ENCODE data around the gene PCSK9. TPM values are rescaled to one million over a fixed set of nuclear protein-coding genes. Genes with fewer than 3 reads are reported as not detected.

PCSK9 gene
- total RNA-seq, 2 donors from 2014 or later, result 0.45 TPM; not detected in 1

DNA sequence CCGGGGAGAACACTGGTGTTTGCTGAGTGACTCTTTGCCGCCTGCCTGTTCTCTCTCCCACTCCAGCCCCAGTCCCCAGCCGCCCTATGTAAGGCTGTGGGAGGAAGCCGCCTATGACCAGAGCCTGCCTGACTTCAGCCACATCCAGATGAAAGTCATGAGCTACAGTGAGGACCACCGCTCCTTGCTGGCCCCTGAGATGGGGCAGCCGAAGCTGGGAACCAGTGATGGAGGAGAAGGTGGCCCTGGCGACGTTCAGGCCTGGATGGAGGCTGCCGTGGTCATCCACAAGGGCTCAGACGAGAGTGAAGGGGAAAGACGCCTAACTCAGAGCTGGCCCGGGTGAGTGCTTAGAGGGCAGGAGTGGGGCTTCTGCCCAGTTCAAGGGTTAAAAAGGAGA lies 32.4 kb upstream of the PCSK9 start:
- intact Hi-C loops (cut with DNase I), result no loop called here
- Histone ChIP-seq H3K4me3 (no peak overlapping the region), H3K9me3 (no peaks in the 10 kb centered on the region), H3K27ac (no peak overlapping the region), H3K27me3 (replicated peaks; ENCODE audit: insufficient read depth) (no peaks in the 10 kb centered on the region), H3K36me3 (no peaks in the 10 kb centered on the region), H3K4me1 (replicated peaks) (no peaks in the 10 kb centered on the region)
- WGBS, result 93% methylated on average over 12 of the region's 12 CpGs
- TF ChIP-seq, protein P1, sequence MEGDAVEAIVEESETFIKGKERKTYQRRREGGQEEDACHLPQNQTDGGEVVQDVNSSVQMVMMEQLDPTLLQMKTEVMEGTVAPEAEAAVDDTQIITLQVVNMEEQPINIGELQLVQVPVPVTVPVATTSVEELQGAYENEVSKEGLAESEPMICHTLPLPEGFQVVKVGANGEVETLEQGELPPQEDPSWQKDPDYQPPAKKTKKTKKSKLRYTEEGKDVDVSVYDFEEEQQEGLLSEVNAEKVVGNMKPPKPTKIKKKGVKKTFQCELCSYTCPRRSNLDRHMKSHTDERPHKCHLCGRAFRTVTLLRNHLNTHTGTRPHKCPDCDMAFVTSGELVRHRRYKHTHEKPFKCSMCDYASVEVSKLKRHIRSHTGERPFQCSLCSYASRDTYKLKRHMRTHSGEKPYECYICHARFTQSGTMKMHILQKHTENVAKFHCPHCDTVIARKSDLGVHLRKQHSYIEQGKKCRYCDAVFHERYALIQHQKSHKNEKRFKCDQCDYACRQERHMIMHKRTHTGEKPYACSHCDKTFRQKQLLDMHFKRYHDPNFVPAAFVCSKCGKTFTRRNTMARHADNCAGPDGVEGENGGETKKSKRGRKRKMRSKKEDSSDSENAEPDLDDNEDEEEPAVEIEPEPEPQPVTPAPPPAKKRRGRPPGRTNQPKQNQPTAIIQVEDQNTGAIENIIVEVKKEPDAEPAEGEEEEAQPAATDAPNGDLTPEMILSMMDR (IDR thresholded peaks at IDR 0.05), result no peak
- TF ChIP-seq POLR2A (IDR thresholded peaks at IDR 0.05), result no peak
- no peak for TF ChIP-seq POLR2AphosphoS5 (IDR thresholded peaks at IDR 0.05)
- no peak for DNase-seq (ENCODE audit: low spot score)

DNA sequence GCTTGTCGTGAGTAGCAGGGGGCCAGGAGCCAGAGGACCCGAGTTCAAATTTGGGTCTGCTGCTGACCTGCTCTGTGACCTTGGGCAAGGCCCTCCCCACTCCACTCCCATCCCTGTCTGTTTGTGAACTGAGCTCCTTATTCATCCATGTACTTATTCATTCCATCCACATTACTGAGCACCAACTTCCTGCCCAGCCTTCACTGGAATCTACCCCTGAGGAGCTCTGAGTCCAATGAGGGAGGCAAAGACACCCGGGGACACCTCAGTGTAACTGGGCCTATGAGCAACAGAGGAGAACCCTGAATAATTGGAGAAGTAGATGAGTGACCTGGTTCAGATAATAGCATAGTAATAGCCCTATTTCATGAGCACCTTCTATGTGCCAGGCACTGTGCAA lies 31.7 kb upstream of the PCSK9 start:
- Histone ChIP-seq H3K36me3 (no peaks in the 10 kb centered on the region), H3K4me3 (no peak overlapping the region), H3K4me1 (replicated peaks) (no peaks in the 10 kb centered on the region), H3K27me3 (replicated peaks; ENCODE audit: insufficient read depth) (no peaks in the 10 kb centered on the region), H3K27ac (no peak overlapping the region), H3K9me3 (no peaks in the 10 kb centered on the region)
- intact Hi-C loops (cut with DNase I), result no loop called here
- no peak for TF ChIP-seq POLR2A (IDR thresholded peaks at IDR 0.05)
- WGBS, result 89% methylated on average over 3 of the region's 3 CpGs
- no peak for DNase-seq (ENCODE audit: low spot score)

DNA sequence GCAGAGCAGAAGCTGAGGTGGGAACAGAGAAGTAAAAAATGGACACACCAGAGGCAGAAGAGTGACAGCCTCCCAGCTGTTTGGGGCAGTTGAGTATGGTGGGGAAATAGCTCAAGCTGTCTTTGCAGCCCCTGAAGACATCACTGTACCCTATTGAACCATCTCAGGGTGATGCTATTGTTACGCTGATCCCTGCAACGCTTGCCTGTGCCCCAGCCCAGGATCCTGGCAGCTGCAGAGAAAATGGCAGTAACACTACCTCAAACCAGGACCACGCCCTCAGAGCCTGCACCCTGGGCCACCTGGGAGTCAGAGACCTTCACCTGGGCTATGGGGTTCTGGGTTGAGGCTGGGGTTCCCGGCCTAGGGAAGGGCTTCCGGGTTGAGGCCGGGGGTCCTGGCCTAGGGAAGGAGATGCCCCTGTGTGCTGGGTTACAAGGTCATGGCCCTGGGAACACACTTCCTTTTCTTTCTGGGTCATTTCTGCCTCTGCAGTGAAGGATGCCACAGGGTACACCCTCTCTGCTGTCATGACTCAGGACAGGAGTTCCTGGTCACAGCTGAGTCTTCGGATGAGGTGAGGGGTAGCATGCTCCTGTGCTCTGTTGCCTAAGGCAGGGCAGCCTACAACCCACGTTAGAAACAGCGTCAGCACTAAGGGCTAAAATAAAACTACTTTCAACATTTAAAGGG lies 29.0 kb upstream of the PCSK9 start:
- intact Hi-C loops (cut with DNase I), result no loop called here
- TF ChIP-seq POLR2AphosphoS5 (IDR thresholded peaks at IDR 0.05), result no peak
- no peak for TF ChIP-seq POLR2A (IDR thresholded peaks at IDR 0.05)
- TF ChIP-seq, protein P1 (IDR thresholded peaks at IDR 0.05), result no peak
- 97% methylated on average over 9 of the region's 9 CpGs for WGBS
- no peak for DNase-seq (ENCODE audit: low spot score)
- Histone ChIP-seq H3K9me3 (no peaks in the 10 kb centered on the region), H3K4me1 (replicated peaks) (no peaks in the 10 kb centered on the region), H3K27me3 (replicated peaks; ENCODE audit: insufficient read depth) (no peaks in the 10 kb centered on the region), H3K4me3 (no peak overlapping the region), H3K36me3 (no peaks in the 10 kb centered on the region), H3K27ac (no peak overlapping the region)

DNA sequence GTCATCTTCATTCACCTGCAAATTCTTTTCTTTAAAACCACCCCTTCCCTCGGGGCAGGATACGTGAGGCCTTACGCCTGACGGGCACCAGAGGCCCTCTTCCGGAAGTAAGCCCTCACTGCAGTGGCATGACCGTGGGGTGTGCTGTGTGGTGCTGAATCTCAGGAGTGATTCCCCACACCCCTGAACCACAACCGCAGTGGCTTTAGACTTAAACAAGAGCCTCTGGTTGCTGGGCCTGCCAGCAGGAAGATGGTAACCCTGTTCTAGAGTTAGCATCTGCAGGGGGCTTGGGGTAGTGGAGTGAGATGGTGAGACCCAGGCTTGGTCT lies 28.5 kb upstream of the PCSK9 start:
- no peaks in the 10 kb centered on the region for H3K4me1 ChIP-seq (replicated peaks)
- TF ChIP-seq, protein P1 (IDR thresholded peaks at IDR 0.05), result no peak
- TF ChIP-seq POLR2AphosphoS5 (IDR thresholded peaks at IDR 0.05) (no peak), POLR2A (IDR thresholded peaks at IDR 0.05) (no peak)
- WGBS, result 93% methylated on average over 7 of the region's 7 CpGs
- intact Hi-C loops (cut with DNase I), result no loop called here
- no peaks in the 10 kb centered on the region for H3K27me3 ChIP-seq (replicated peaks; ENCODE audit: insufficient read depth)
- DNase-seq (ENCODE audit: low spot score), result no peak
- no peaks in the 10 kb centered on the region for H3K9me3 ChIP-seq
- H3K27ac ChIP-seq, result no peak overlapping the region
- no peaks in the 10 kb centered on the region for H3K36me3 ChIP-seq
- no peak overlapping the region for H3K4me3 ChIP-seq

DNA sequence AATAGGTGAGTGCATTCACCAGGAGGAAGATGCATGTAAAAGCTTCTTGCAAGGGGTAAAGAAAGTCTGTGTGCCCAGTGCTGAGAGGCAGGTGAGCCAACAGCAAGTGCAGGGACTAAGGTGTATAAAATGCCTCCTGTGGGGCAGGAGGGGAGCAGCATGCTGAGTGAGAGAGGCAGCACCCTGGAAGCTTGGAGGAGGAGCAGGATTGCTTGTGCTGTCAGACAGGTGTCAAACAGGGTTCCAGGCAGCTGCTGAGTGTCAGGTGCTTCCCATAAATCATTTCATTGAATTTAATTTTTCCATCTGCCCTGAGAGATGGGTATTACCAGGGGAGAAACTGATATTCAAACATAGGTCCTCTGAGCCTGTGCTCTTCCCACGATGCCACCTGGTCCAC lies 26.7 kb upstream of the PCSK9 start:
- Histone ChIP-seq H3K4me3 (no peak overlapping the region), H3K9me3 (no peaks in the 10 kb centered on the region), H3K27ac (no peak overlapping the region), H3K36me3 (no peaks in the 10 kb centered on the region), H3K4me1 (replicated peaks) (no peaks in the 10 kb centered on the region), H3K27me3 (replicated peaks; ENCODE audit: insufficient read depth) (no peaks in the 10 kb centered on the region)
- TF ChIP-seq POLR2AphosphoS5 (IDR thresholded peaks at IDR 0.05) (no peak), POLR2A (IDR thresholded peaks at IDR 0.05) (no peak)
- TF ChIP-seq, protein P1 (IDR thresholded peaks at IDR 0.05), result no peak
- intact Hi-C loops (cut with DNase I), result no loop called here
- WGBS, result 73% methylated on average over 1 of the region's 1 CpG
- no peak for DNase-seq (ENCODE audit: low spot score)
